HG02623 (cell line): Measurements from ENCODE around the gene ATF7.
"Not testable (repeated sequence)": the region's sequence is repeated elsewhere in the genome, so short reads cannot be mapped to it uniquely, and the experiment has no call there.

Experiments used
- ATAC-seq: cut with Tn5 transposase; IDR thresholded peaks from one replicate; pipeline ENCODE4 v1.9.1; 2021; ENCODE audit warnings: moderate library complexity; ENCODE audit not compliant: unreplicated experiment

Gene ATF7

DNA sequence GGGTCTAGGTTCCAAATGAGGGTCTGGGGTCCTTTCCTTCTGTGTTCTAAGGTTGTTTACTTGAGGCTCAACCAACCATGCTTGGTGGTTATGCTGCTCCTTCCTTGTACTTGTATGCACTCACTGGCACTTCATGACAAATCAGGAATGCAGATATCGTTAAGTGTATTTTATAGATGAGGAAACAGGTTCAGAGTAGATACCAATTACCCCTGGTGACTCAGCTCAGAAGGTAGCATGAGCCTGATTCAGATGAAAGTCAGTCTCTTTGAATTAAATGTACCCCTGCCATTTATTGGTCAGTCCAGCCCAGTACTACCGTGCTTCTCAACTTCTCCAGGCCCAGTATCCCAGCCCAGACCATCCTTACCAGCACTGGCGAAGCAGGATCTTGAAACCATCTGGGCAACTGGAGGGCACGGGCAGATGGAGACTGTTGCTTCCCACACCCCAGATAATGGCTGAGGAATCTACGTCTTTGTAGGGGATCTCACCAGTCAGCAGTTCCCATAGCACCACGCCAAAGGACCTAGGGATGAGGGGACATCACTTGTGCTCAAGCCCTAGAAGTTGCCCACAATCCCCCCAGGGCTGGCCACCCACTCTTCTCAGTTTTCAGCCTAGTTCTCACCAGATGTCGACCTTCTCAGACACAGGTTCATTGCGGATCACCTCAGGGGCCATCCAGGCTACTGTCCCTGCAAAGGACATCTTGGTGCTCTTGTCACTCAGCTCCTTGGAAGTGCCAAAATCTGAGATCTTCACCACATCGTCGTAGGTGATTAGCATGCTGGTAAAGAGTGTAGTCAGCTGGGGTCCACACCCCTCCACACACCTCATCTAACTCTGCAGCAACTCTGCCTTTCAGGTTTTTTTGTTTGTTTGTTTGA is 141.3 kb downstream of the ATF7 start:
- ATAC-seq = no peak

GRCh38 chr12:53483979-53484377 is 142.2 kb downstream of the ATF7 start:
- no peak for ATAC-seq

- no peak for ATAC-seq
Measured at GRCh38 chr12:53483225-53483978, 142.8 kb downstream of the ATF7 start.

GRCh38 chr12:53482626-53483168 is 143.5 kb downstream of the ATF7 start:
- no peak for ATAC-seq

GRCh38 chr12:53481939-53482586 is 144.1 kb downstream of the ATF7 start:
- no peak for ATAC-seq

GRCh38 chr12:53481458-53481857 is 144.7 kb downstream of the ATF7 start:
- not testable (repeated sequence) for ATAC-seq

DNA sequence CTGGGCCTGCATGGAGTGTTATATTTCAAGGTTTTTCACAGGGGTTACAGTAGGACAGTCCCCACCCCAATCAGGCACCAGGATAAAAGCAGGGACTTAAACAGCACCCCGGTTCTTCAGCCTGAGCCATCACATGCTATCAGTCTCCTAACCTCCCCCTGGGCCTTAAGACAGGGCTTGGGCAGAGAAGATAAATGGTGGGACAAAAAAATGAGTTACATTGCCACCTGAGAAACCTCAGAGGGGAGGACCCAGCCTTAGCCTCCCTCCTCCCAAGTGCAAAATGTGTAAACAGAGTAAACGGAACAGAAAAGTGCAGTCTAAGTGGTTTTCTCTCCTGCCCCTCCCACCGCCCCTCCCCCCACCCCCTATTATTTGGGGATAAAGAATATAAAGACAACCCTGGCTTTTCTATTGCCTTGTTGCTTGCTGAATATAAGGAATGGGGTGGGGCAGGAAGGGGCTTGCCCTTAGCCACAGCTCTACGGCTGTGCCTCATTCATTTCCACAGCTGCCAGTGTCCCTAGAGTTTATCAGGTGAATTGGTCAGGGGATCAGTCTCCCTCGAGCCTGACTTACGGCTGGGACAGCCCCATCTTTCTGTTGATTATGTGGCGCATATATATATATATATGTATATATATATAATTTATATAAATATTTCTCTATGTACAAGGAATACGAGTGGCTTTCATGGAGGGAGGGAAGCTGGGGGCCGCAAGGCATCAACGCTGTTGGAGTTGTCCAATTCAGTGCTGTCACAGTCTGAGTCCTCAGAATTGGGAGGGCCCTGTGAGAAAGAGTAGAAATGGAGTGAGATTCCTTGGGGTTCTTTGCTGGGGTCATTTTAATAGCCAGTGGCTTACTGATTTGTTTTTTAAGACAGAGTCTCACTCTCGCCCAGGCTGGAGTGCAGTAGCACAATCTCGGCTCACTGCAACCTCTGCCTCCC is 145.4 kb downstream of the ATF7 start:
- no peak for ATAC-seq

- no peak for ATAC-seq
Measured at GRCh38 chr12:53479331-53479730, 146.9 kb downstream of the ATF7 start.

- no peak for ATAC-seq
Measured at GRCh38 chr12:53478865-53479264, 147.3 kb downstream of the ATF7 start.

- ATAC-seq = no peak
Measured at GRCh38 chr12:53476769-53477209, 149.4 kb downstream of the ATF7 start.

DNA sequence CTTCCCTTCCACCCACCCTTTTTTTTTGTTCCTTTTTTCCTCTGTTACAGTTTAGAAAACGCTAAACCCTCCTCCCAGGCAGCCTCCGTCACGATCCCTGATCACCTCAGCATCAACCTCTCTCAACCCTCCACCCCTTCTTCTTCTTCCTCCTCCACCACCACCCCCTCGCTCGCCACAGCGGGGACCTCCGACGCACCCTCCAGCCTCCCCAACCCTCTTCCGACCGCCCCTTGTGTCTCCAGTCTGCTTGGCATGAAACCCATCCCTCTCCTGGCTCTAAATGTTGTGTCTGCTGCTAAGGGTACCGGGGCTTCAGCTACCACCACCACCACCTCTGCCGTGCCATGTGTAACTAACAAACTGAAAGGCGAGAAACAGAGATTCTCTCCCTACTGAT is 151.4 kb downstream of the ATF7 start:
- ATAC-seq = no peak

DNA sequence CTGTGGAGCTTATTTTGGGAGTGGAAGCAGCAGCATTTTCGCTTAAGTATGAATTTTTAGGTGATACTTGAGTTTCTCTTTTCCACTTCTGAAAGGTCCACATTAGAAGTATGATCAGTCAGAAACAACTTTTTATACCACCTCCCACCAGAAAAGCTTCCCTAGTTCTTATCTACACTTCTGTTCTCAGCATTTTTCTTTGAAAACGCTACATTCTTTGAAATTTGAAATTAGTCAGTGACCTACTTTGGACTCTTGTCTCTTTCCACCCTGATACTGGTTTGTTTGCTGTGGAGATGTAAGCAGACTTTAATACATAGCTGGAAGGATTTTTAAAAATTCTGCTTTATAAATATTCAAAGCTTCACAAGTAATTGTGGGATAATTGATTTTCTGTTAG is 152.1 kb downstream of the ATF7 start:
- ATAC-seq = no peak

DNA sequence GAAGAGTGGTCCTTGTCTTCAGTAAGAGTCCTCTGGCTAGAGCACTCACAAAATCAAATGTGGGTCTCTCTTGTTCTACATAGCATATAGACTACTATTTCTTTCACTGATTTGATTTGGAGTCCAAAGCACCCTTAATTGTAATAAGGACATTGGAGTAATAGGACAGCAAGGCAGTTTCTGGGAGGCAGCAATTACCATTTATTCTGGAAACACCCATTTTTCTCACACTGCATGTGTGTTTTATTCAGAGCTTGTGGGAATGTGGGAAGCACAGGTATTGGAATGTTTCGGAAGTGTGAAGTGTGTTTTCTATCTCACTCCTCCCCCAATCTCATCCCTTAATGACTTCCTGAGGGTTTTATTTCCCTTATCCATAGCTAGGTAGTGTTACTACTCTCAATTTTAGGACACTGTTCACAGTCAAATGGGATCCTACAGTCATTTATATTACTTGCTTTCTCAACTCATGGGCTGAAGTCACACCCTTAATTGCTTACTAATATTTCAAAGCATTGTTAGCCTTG is 154.1 kb downstream of the ATF7 start:
- ATAC-seq = no peak

GRCh38 chr12:53468282-53468681 is 157.9 kb downstream of the ATF7 start:
- ATAC-seq = no peak

- ATAC-seq = no peak
Measured at GRCh38 chr12:53467880-53468279, 158.3 kb downstream of the ATF7 start.

GRCh38 chr12:53467082-53467481 is 159.1 kb downstream of the ATF7 start:
- ATAC-seq = no peak

DNA sequence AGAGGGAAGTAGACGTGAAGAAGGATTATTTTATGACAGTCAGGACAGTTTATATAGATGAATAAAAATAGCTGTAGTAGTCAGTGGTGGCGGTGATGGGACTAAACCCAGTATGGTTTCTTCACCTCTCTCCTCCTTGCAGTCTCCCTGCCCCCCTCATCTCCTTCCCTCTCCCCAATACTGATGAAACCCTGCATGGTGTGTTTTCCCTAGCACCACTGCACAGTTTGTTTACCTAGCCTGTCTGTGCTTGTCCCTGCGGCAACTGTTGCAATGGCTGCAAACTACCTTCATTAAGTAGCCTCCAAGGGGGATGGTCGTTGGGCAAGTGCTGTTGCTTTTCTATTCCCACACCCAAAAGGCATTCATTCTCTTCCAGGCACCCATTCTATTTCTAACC is 159.5 kb downstream of the ATF7 start:
- ATAC-seq = no peak

GRCh38 chr12:53465679-53466078 is 160.5 kb downstream of the ATF7 start:
- no peak for ATAC-seq

- no peak for ATAC-seq
Measured at GRCh38 chr12:53464685-53465418, 161.3 kb downstream of the ATF7 start.
